NCI-H460 (cell line): Measurements from ENCODE around the gene RNF214. TPM values are rescaled to one million over a fixed set of nuclear protein-coding genes. Genes with fewer than 3 reads are reported as not detected.
A peak's percentile ranks its signal among the peaks of the same experiment; 100 is the strongest.

ENCODE experiments used
- DNase-seq: peaks from one replicate; pipeline ENCODE4 v3.0.0-alpha.2; 2016; ENCODE audit warnings: low read depth; ENCODE audit errors: extremely low read depth
- total RNA-seq: library from RNA; depleted of rRNA; stranded (reverse); fragments of >200 nt; shearing (Covaris generic); gene quantifications from 2 replicates; pipeline ENCODE4 v1.2.3, GENCODE V29; 2014

Gene RNF214
- total RNA-seq, 1 experiment from 2014 or later, result 12.3 TPM

- no peak for DNase-seq
These were observed 19.6 kb upstream of the RNF214 start for GRCh38 chr11:117212697-117213355.

- no peak for DNase-seq
These were observed 17.9 kb upstream of the RNF214 start for GRCh38 chr11:117214404-117215110.

GRCh38 chr11:117217141-117218084 is 15.1 kb upstream of the RNF214 start:
- no peak for DNase-seq

GRCh38 chr11:117218133-117218915 is 14.1 kb upstream of the RNF214 start:
- no peak for DNase-seq

DNA sequence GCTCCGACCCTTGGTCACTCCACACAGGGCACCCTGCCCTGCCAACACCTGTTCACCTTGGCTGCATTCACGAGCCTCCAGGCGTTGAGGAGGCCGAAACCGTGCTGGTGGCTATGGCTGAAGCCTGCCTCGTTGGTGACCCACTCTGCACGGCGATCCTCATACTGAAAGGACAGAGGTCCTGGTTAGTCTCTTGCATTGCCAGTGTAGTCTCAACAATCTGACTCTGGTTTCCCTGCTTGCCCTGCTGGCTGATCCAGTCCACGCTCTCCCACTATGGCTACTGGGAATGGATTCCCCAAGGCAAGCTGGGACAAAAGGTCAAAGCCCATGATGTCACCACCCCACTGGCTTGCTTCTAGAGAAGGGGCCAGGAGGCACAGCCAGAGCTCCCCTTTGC is 13.5 kb upstream of the RNF214 start:
- no peak for DNase-seq

DNA sequence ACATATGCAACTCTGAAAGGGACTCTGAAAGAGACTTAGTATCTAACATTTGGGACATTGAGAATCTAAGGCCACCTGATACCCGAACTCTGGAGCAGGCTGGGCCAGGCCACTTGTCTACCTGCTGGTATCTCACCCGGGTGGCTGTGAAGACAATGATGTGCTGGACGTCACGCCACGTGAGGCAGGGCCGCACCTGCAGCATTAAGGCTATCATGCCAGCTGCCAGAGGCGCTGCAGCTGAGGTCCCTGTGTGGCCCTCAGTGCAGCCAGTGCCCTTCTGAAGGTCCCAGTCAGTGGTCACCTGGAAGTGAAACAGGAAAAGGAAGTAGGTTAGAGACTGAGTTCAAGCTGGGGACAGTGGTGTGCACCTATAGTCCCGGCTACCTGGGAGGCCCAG is 13.0 kb upstream of the RNF214 start:
- DNase-seq, result no peak

DNA sequence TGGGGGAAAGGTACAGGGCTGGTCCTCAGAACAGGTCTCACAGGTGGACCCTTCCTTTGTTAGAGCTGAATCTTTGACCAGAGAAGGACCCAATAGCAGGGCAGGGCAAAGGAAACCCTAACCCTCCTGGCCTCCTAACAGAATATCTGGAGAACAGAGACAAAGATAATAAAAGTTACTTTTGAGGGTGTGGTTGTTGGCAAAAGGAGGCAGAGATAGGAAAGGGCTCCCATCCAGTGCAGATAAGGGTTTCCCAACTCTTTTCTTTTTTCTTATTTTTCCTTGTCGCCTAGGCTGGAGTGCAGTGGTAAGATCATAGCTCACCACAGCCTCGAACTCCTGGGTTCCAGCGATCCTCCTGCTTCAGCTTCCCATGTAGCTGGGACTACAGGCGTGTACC is 12.5 kb upstream of the RNF214 start:
- no peak for DNase-seq

DNA sequence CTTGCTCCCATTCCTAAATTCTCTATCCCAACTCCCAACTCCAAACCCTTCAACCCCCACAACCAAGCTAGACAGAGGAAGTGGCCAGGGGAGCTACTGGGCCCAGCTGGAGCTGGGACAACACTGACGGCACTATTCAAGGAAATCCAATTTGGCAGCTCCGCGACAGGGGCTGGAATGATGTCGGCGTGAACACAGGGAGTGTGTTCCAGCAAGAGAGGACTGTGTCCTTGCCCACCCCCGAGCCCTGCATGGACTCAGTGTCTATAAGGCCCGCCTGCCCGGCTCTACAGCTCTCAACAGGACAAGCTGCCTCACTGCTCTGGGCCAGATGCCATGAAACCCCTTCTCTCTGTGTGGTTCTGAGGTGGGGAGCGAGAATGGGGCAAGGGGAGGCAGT is 11.9 kb upstream of the RNF214 start:
- DNase-seq, result no peak

- DNase-seq, result no peak
These were observed 11.3 kb upstream of the RNF214 start for GRCh38 chr11:117220999-117221774.

GRCh38 chr11:117221775-117222517 is 10.5 kb upstream of the RNF214 start:
- no peak for DNase-seq

DNA sequence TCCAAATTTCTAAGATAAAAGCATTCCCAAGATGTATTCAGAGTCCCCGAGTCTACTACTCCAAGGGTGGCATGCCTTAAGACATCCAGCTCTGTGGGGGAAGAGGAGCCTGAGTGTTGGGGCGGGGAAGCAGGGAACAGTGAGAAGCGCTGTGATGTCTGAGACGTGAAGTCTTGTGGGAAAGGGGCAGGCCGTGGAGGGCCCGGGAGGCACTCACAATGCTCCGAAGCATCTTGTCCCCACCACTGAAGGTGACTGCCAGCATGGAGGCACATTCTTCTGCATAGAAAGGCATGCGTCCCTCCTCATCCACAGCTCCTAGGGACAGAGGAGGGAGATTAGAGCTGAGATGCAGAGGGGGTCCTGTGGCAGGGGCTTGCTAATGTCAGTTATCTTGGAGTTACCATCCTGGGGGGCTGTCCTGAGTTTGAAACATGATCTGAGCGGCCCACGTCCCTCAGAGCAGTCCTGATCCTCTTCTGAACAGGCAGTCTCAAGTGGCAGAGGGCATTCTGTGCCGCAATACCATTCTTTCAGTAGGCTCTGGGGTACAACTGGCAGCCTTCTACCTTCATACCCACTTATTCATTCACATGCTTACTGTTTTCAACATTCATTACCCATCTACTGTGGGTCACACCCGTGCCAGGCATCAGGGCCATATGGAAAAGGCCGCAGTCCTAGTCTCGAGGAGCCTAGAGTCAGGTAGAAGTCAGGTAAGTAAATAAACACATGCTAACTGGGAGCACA is 9.3 kb upstream of the RNF214 start:
- DNase-seq, result no peak

DNA sequence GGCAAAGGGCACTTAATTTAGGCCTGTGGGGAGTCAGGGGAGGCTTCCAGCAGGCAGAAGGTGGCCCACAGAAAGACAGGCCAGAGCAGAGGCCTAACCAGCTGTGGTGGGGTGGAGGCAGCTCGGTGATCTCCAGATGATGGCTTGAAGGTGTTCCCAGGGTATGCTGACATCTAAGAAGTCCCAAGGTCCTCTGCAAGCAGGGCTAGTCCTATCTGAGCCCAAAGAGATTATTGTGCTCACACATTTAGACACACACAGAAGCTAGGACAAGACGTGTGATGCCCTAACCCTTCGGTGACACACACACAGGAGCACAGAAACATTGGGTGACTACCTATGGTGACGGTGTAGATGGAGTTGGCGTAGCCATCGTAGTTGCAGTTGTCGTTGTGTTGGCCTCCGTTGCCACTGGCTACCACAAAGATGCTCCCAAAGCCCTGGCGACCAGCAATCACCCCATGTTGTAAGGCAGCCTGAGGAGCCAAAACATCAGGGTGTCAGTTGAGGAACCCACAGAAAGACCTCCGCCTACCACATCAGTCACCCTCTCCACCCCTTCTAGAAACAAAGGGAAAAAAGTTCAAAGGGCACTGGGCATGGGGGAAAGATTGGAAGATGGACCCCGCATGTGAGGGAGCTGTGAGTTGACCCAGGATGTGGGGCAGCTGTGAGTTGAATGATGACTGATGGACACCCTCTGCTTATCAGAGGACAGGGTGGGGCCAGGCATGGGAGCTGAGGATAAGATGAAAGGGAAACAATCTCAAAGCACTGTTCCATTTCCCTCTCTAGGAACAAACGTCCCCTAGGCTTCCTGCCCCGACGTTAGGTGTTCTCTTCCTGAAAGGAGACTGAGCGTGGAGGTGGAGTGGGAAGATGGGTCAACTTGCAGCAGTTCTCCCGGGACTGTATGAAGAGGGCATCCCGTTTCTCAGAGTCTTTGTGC is 8.5 kb upstream of the RNF214 start:
- DNase-seq, result no peak

DNA sequence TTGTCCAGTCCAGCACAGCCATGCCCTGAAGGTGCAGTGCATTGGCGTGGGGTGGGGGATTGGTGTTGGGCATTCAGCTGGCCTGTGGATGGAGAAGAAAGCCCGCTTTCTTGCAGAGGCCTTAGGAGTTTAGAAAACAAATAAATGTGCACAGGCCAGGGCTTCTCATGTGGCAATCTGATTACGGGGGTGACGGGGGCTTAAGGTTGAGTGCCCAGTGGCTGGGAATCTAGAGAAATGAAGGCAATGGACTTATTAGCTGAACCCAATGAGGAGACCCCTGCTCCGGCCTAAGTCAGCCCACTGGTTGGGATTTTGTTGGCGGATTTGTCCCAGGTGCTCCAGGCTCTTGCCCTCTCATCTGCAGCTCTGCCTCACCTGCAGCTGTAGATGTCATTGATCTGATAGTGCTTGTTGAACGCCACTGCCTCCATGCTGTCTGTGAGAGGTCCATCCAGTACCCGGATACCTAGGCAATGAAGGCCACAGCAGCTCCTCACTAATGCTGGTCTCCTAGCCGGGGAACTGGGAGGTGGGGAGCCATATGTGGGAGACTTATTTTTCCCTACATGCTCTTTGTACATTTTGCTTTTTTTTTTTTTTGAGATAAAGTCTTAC is 6.8 kb upstream of the RNF214 start:
- DNase-seq, result no peak

- DNase-seq, result peak; percentile 72
These were observed 5.8 kb upstream of the RNF214 start for GRCh38 chr11:117226388-117227385.

GRCh38 chr11:117228091-117228490 is 4.4 kb upstream of the RNF214 start:
- DNase-seq, result no peak

- DNase-seq, result no peak
These were observed 3.1 kb upstream of the RNF214 start for GRCh38 chr11:117229411-117229810.
